H9 (cell line): ENCODE results near the gene ALLC. TPM values are rescaled to one million over a fixed set of nuclear protein-coding genes. Genes with fewer than 3 reads are reported as not detected.
A peak's percentile ranks its signal among the peaks of the same experiment; 100 is the strongest.

Experiments used
- DNase-seq: peaks from one replicate; pipeline ENCODE4 v3.0.0-alpha.2; 2017
- H2AFZ ChIP-seq: one replicate; pipeline ENCODE4 v1.6.1; 2013; ENCODE audit warnings: mild to moderate bottlenecking, low read length, control low read depth, moderate library complexity
- H2AK5ac ChIP-seq: 2 replicates; pipeline ENCODE4 v1.6.1; 2013; ENCODE audit warnings: low read length, control low read depth, mixed read lengths; ENCODE audit not compliant: insufficient read length
- H2BK120ac ChIP-seq: one replicate; pipeline ENCODE4 v1.6.1; 2013; ENCODE audit warnings: low read depth, mild to moderate bottlenecking, low read length, control low read depth, inconsistent platforms; ENCODE audit not compliant: poor library complexity, severe bottlenecking
- H2BK12ac ChIP-seq: 2 replicates; pipeline ENCODE4 v1.6.1; 2013; ENCODE audit warnings: low read length, control low read depth, mixed read lengths, low read depth; ENCODE audit not compliant: insufficient read length
- H2BK15ac ChIP-seq: 2 replicates; pipeline ENCODE4 v1.6.1; 2013; ENCODE audit warnings: low read depth, low read length, control low read depth
- H2BK20ac ChIP-seq: one replicate; pipeline ENCODE4 v1.6.1; 2013; ENCODE audit warnings: low read depth, mild to moderate bottlenecking, low read length, control low read depth, inconsistent platforms; ENCODE audit not compliant: poor library complexity, severe bottlenecking
- H2BK5ac ChIP-seq: 2 replicates; pipeline ENCODE4 v1.6.1; 2013; ENCODE audit warnings: low read length, control low read depth, mixed read lengths; ENCODE audit not compliant: insufficient read length
- H3K14ac ChIP-seq: 2 replicates; pipeline ENCODE4 v1.6.1; 2013; ENCODE audit warnings: low read length, control low read depth; ENCODE audit not compliant: insufficient read depth
- H3K18ac ChIP-seq: 2 replicates; pipeline ENCODE4 v1.6.1; 2013; ENCODE audit warnings: low read depth, mild to moderate bottlenecking, mixed read lengths, low read length, control low read depth; ENCODE audit not compliant: insufficient read length
- H3K23ac ChIP-seq: 2 replicates; pipeline ENCODE4 v1.6.1; 2013; ENCODE audit warnings: low read length, control low read depth, mixed read lengths, low read depth; ENCODE audit not compliant: insufficient read length
- H3K23me2 ChIP-seq: 2 replicates; pipeline ENCODE4 v1.6.1; 2013; ENCODE audit warnings: low read depth, mild to moderate bottlenecking, mixed read lengths, low read length, control low read depth; ENCODE audit not compliant: insufficient read length, poor library complexity, severe bottlenecking
- H3K27ac ChIP-seq: 2 replicates; pipeline ENCODE4 v1.5.1; 2013; ENCODE audit warnings: low read length, control low read depth, mixed read lengths, low read depth; ENCODE audit not compliant: insufficient read length
- H3K27me3 ChIP-seq: 2 replicates; pipeline ENCODE4 v1.6.1; 2013; ENCODE audit warnings: low read length, control low read depth, inconsistent platforms; ENCODE audit not compliant: insufficient read depth
- H3K4ac ChIP-seq: 2 replicates; pipeline ENCODE4 v1.6.1; 2013; ENCODE audit warnings: low read depth, mild to moderate bottlenecking, control low read depth, inconsistent platforms, low read length, moderate library complexity
- H3K4me1 ChIP-seq: 2 replicates; pipeline ENCODE4 v1.6.1; 2013; ENCODE audit warnings: low read length, control low read depth, inconsistent platforms; ENCODE audit not compliant: insufficient read depth
- H3K4me2 ChIP-seq: 2 replicates; pipeline ENCODE4 v1.6.1; 2013; ENCODE audit warnings: low read length, control low read depth, mixed read lengths; ENCODE audit not compliant: insufficient read length, insufficient read depth
- H3K56ac ChIP-seq: 2 replicates; pipeline ENCODE4 v1.6.1; 2013; ENCODE audit warnings: low read depth, mild to moderate bottlenecking, mixed read lengths, low read length, control low read depth; ENCODE audit not compliant: insufficient read length
- H3K79me1 ChIP-seq: 2 replicates; pipeline ENCODE4 v1.6.1; 2013; ENCODE audit warnings: low read depth, mild to moderate bottlenecking, moderate library complexity, low read length, control low read depth, inconsistent platforms; ENCODE audit not compliant: insufficient read depth, poor library complexity, severe bottlenecking
- H3K79me2 ChIP-seq: 2 replicates; pipeline ENCODE4 v1.6.1; 2013; ENCODE audit warnings: low read length, control low read depth, inconsistent platforms; ENCODE audit not compliant: insufficient read depth
- H3K9ac ChIP-seq: 2 replicates; pipeline ENCODE4 v1.6.1; 2013; ENCODE audit warnings: low read length, control low read depth, mixed read lengths; ENCODE audit not compliant: insufficient read length; ENCODE audit errors: extremely low read depth
- H3K9me3 ChIP-seq: one replicate; pipeline ENCODE4 v1.6.1; 2013; ENCODE audit warnings: low read depth, low read length, inconsistent platforms; ENCODE audit not compliant: control insufficient read depth
- H3T11ph ChIP-seq: one replicate; pipeline ENCODE4 v1.6.1; 2013; ENCODE audit warnings: mild to moderate bottlenecking, low read length, control low read depth, inconsistent platforms
- H4K20me1 ChIP-seq: one replicate; pipeline ENCODE4 v1.6.1; 2013; ENCODE audit not compliant: control insufficient read depth, insufficient read length, insufficient read depth
- H4K5ac ChIP-seq: 2 replicates; pipeline ENCODE4 v1.6.1; 2013; ENCODE audit warnings: low read depth, mild to moderate bottlenecking, mixed read lengths, low read length, control low read depth; ENCODE audit not compliant: insufficient read length
- H4K8ac ChIP-seq: replicated peaks from 2 replicates; pipeline ENCODE4 v1.6.1; 2013; ENCODE audit warnings: low read length, control low read depth, mixed read lengths, low read depth; ENCODE audit not compliant: insufficient read length
- H4K91ac ChIP-seq: 2 replicates; pipeline ENCODE4 v1.6.1; 2013; ENCODE audit warnings: low read depth, mild to moderate bottlenecking, moderate library complexity, mixed read lengths, low read length, control low read depth; ENCODE audit not compliant: insufficient read length
- H3K27ac Mint-ChIP-seq, 3 experiments: 2 replicates in 2 of 3; 3 replicates in 1 of 3; pipeline ENCODE4 v1.8.0; 2020 to 2021; ENCODE audit warnings: mixed read lengths in 3 of 3, mild to moderate bottlenecking in 1 of 3, moderate library complexity in 1 of 3
- H3K27me3 Mint-ChIP-seq: 2 replicates; pipeline ENCODE4 v1.8.0; 2021; ENCODE audit warnings: low read depth, mild to moderate bottlenecking, moderate library complexity, mixed read lengths
- H3K36me3 Mint-ChIP-seq, 3 experiments: 2 replicates in 2 of 3; 3 replicates in 1 of 3; pipeline ENCODE4 v1.8.0; 2020 to 2021; ENCODE audit warnings: low read depth in 3 of 3, mixed read lengths in 3 of 3; ENCODE audit not compliant: insufficient read depth in 1 of 3
- H3K4me1 Mint-ChIP-seq, 2 experiments: 2 replicates each; pipeline ENCODE4 v1.8.0; 2020; ENCODE audit warnings: mixed read lengths in 2 of 2
- H3K4me3 Mint-ChIP-seq, 2 experiments: 2 replicates in 1 of 2; 3 replicates in 1 of 2; pipeline ENCODE4 v1.8.0; 2020 to 2021; ENCODE audit warnings: mild to moderate bottlenecking in 2 of 2, mixed read lengths in 2 of 2, moderate library complexity in 1 of 2
- H3K9me3 Mint-ChIP-seq, 2 experiments: 2 replicates in 1 of 2; 3 replicates in 1 of 2; pipeline ENCODE4 v1.8.0; 2020; ENCODE audit warnings: mild to moderate bottlenecking in 2 of 2, mixed read lengths in 2 of 2, moderate library complexity in 1 of 2
- CTCF ChIP-seq: fragments of 200-600 bp; sonication (generic); conservative IDR thresholded peaks from 3 replicates; pipeline ENCODE4 v1.8.0; 2021; ENCODE audit warnings: antibody characterized with exemption, mild to moderate bottlenecking
- WGBS: extraction: QIAGEN DNeasy Blood & Tissue Kit; methylation state at CpG from one replicate; pipeline ENCODE4 v1.1.7; 2013; ENCODE audit warnings: missing lambda C conversion rate, low lambda C conversion rate, mixed read lengths; ENCODE audit not compliant: insufficient read length; ENCODE audit errors: extremely low coverage; 5-methylcytosine and 5-hydroxymethylcytosine counted together
- total RNA-seq: library from RNA; stranded (reverse); gene quantifications from 2 replicates; pipeline ENCODE4 v1.2.1, GENCODE V29; 2021

Gene ALLC
- total RNA-seq, 1 experiment from 2014 or later, result not detected

- no peak overlapping the region for H4K5ac ChIP-seq
- H3T11ph ChIP-seq, result no peak overlapping the region
- H3K23ac ChIP-seq, result no peak overlapping the region
- no peak overlapping the region for H4K8ac ChIP-seq
- peaks cover 13 to 17% of the 10 kb centered on the region in 2 experiments for H3K4me1 Mint-ChIP-seq
- no peak overlapping the region for H2BK20ac ChIP-seq
- no peak overlapping the region for H2BK15ac ChIP-seq
- peaks cover 2% of the 10 kb centered on the region for H3K23me2 ChIP-seq
- no peaks in the 10 kb centered on the region for H3K9me3 ChIP-seq
- DNase-seq, result no peak
- H3K4ac ChIP-seq, result no peak overlapping the region
- H4K20me1 ChIP-seq, result no peaks in the 10 kb centered on the region
- H3K18ac ChIP-seq, result no peak overlapping the region
- no peak overlapping the region for H4K91ac ChIP-seq
- TF ChIP-seq CTCF, result no peak
- H3K56ac ChIP-seq, result no peak overlapping the region
- no peak overlapping the region for H3K4me2 ChIP-seq
- no peak overlapping the region for H2AK5ac ChIP-seq
- no peak overlapping the region for H2BK120ac ChIP-seq
- no peaks in the 10 kb centered on the region for H3K79me2 ChIP-seq
- H3K9ac ChIP-seq, result no peak overlapping the region
- H2BK5ac ChIP-seq, result no peak overlapping the region
- H3K4me3 Mint-ChIP-seq, result no peak overlapping the region
- no peak overlapping the region for H2BK12ac ChIP-seq
- no CpG with 5 or more reads among the region's 16 CpGs for WGBS
- no peaks in the 10 kb centered on the region for H3K79me1 ChIP-seq
- peaks cover 21% of the 10 kb centered on the region for H3K27me3 Mint-ChIP-seq
- H3K4me1 ChIP-seq, result no peaks in the 10 kb centered on the region
- no peak overlapping the region for H2AFZ ChIP-seq
- H3K27me3 ChIP-seq, result no peaks in the 10 kb centered on the region
- peak overlapping the region; percentile 10; the same call in 1 of the 2 replicates for H3K14ac ChIP-seq
- no peak overlapping the region for H3K27ac Mint-ChIP-seq
- H3K36me3 Mint-ChIP-seq, result no peaks in the 10 kb centered on the region
- H3K9me3 Mint-ChIP-seq, result peaks cover 0 to 2% of the 10 kb centered on the region in 2 experiments; a peak in 1 of 5 replicates
- H3K27ac ChIP-seq, result no peak overlapping the region
Measured at GRCh38 chr2:3649581-3649980, 8.4 kb upstream of the ALLC start.
